ENCODE results near the gene SCNN1A.
A peak's percentile ranks its signal among the peaks of the same experiment; 100 is the strongest.

DNA sequence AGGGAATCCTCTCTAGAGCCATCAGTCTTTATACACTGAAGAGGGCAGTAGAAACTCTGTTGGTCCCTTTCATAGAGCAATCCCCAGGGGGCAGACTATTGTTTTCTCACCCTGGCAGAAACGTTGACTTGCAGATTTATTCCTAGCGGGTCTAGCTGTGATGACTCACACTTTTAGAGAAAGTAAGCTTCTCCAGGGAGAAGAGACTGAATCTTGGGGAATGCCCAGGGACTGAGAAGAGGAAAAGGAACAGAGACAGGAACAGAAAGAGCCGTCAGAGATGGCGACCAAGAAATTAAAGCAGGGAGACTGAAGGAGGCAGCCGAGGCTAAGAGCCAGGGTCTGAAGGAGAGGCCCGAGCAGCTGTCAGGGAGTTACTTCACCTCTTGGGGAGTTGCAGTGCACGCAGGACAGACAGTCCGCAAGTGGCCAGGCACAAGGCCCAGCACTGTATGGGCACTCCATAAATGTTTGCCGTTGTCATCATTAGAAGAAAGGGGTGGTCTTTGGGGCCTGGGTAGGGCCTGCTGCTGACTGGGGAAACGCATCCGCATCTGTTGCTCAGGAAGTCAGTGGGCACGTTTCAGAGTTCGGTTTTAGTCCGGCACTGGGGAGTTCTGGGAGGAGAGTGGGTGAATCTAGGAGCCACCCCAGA lies 51.9 kb downstream of the SCNN1A start:
- TF ChIP-seq POLR2AphosphoS5 (IDR thresholded peaks at IDR 0.05): peak in 2 of 4 donors; percentile 49 to 60
- TF ChIP-seq, protein P1, sequence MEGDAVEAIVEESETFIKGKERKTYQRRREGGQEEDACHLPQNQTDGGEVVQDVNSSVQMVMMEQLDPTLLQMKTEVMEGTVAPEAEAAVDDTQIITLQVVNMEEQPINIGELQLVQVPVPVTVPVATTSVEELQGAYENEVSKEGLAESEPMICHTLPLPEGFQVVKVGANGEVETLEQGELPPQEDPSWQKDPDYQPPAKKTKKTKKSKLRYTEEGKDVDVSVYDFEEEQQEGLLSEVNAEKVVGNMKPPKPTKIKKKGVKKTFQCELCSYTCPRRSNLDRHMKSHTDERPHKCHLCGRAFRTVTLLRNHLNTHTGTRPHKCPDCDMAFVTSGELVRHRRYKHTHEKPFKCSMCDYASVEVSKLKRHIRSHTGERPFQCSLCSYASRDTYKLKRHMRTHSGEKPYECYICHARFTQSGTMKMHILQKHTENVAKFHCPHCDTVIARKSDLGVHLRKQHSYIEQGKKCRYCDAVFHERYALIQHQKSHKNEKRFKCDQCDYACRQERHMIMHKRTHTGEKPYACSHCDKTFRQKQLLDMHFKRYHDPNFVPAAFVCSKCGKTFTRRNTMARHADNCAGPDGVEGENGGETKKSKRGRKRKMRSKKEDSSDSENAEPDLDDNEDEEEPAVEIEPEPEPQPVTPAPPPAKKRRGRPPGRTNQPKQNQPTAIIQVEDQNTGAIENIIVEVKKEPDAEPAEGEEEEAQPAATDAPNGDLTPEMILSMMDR (IDR thresholded peaks at IDR 0.05): peak; percentile 41 to 73 (median 48)

All from sigmoid colon (tissue), 4 donors.